PC-3 (cell line): ENCODE results near the gene FOXP1. TPM values are rescaled to one million over a fixed set of nuclear protein-coding genes. Genes with fewer than 3 reads are reported as not detected.

Experiments
- ATAC-seq: fragments of 200-7000 bp; cut with Tn5 transposase; 2 replicates; pipeline ENCODE4 v1.9.1; 2020; ENCODE audit warnings: mild to moderate bottlenecking, moderate library complexity
- BruUV-seq: library from RNA; stranded (reverse); fragments of 400-500 nt; replicated peaks from 2 replicates; lab custom pipeline; 2021; lab: Mats Ljungman, UMichigan
- CTCF ChIA-PET: fragments of 300-600 bp; sonication (Branson Sonifier 250); formaldehyde crosslinking; loops from one replicate; lab custom pipeline; 2022; ENCODE audit warnings: antibody characterized with exemption; lab: Charles Lee
- POLR2A ChIA-PET: fragments of 300-600 bp; sonication (Branson Sonifier 250); formaldehyde crosslinking; loops from one replicate; lab custom pipeline; 2022; ENCODE audit warnings: antibody characterized with exemption; ENCODE audit not compliant: unreplicated experiment; lab: Charles Lee
- DNase-seq: peaks from one replicate; pipeline ENCODE4 v3.0.0-alpha.2; 2015
- H2AFZ ChIP-seq: fragments of 300-600 bp; sonication (generic); 2 replicates; pipeline ENCODE4 v1.6.0; 2016; ENCODE audit warnings: antibody characterized with exemption, low read length
- H3F3A ChIP-seq: fragments of 300-600 bp; sonication (generic); one replicate; pipeline ENCODE4 v1.6.0; 2017; ENCODE audit warnings: antibody characterized with exemption, low read length, control low read depth, mild to moderate bottlenecking; ENCODE audit not compliant: unreplicated experiment
- H3K27ac ChIP-seq: fragments of 300-600 bp; sonication (generic); 2 replicates; pipeline ENCODE4 v1.5.1; 2016; ENCODE audit warnings: mild to moderate bottlenecking, low read length
- H3K27me3 ChIP-seq: fragments of 300-600 bp; sonication (generic); 2 replicates; pipeline ENCODE4 v1.6.1; 2016; ENCODE audit warnings: low read length, mixed read lengths
- H3K36me3 ChIP-seq: fragments of 300-600 bp; sonication (generic); 2 replicates; pipeline ENCODE4 v1.6.1; 2016; ENCODE audit warnings: low read depth, mixed run types, low read length, mixed read lengths
- H3K4me1 ChIP-seq: fragments of 300-600 bp; sonication (generic); 2 replicates; pipeline ENCODE4 v1.5.1; 2016; ENCODE audit warnings: low read length; ENCODE audit not compliant: insufficient read depth
- H3K4me2 ChIP-seq: fragments of 300-600 bp; sonication (generic); 2 replicates; pipeline ENCODE4 v1.6.0; 2016; ENCODE audit warnings: low read length
- H3K4me3 ChIP-seq: fragments of 300-600 bp; sonication (generic); 2 replicates; pipeline ENCODE4 v1.5.1; 2016; ENCODE audit warnings: mild to moderate bottlenecking, low read length, mixed read lengths
- H3K79me2 ChIP-seq: fragments of 300-600 bp; sonication (generic); 2 replicates; pipeline ENCODE4 v1.6.1; 2017; ENCODE audit warnings: low read length, mixed read lengths
- H3K9ac ChIP-seq: fragments of 300-600 bp; sonication (generic); 2 replicates; pipeline ENCODE4 v1.6.0; 2016; ENCODE audit warnings: mild to moderate bottlenecking, low read length
- H3K9me2 ChIP-seq: fragments of 300-600 bp; sonication (generic); replicated peaks from 2 replicates; pipeline ENCODE4 v1.6.1; 2016; ENCODE audit warnings: mixed run types, low read length, mixed read lengths
- H3K9me3 ChIP-seq: fragments of 300-600 bp; sonication (generic); 2 replicates; pipeline ENCODE4 v1.6.1; 2016; ENCODE audit warnings: low read length, mixed read lengths
- H4K20me1 ChIP-seq: fragments of 300-600 bp; sonication (generic); 2 replicates; pipeline ENCODE4 v1.6.1; 2016; ENCODE audit warnings: low read length, mixed read lengths
- EZH2 ChIP-seq: fragments of 300-600 bp; sonication (generic); IDR thresholded peaks from one replicate; pipeline ENCODE4 v1.6.1; 2017; ENCODE audit warnings: antibody characterized with exemption, mild to moderate bottlenecking, low read length; ENCODE audit not compliant: unreplicated experiment
- EZH2phosphoT487 ChIP-seq: fragments of 300-600 bp; sonication (generic); IDR thresholded peaks from 2 replicates; pipeline ENCODE4 v1.6.1; 2018; ENCODE audit warnings: mild to moderate bottlenecking, antibody characterized with exemption, low read length, borderline replicate concordance
- intact Hi-C: fragments of 100-400 bp; cut with micrococcal nuclease; formaldehyde crosslinking; loops from 2 replicates; pipeline ENCODE4 v1.9.0; 2023
- total RNA-seq: library from RNA; depleted of rRNA; stranded (reverse); fragments of >200 nt; gene quantifications from 2 replicates; pipeline ENCODE4 v1.2.3, GENCODE V29; 2014
- TF ChIP-seq, protein P1 (sequence below): fragments of 300-600 bp; sonication (generic); conservative IDR thresholded peaks from 2 replicates; pipeline ENCODE4 v1.5.1; 2017; ENCODE audit warnings: antibody characterized with exemption, low read depth, mild to moderate bottlenecking, low read length

FOXP1 gene
- total RNA-seq, 1 experiment from 2014 or later, result 35.3 TPM

DNA sequence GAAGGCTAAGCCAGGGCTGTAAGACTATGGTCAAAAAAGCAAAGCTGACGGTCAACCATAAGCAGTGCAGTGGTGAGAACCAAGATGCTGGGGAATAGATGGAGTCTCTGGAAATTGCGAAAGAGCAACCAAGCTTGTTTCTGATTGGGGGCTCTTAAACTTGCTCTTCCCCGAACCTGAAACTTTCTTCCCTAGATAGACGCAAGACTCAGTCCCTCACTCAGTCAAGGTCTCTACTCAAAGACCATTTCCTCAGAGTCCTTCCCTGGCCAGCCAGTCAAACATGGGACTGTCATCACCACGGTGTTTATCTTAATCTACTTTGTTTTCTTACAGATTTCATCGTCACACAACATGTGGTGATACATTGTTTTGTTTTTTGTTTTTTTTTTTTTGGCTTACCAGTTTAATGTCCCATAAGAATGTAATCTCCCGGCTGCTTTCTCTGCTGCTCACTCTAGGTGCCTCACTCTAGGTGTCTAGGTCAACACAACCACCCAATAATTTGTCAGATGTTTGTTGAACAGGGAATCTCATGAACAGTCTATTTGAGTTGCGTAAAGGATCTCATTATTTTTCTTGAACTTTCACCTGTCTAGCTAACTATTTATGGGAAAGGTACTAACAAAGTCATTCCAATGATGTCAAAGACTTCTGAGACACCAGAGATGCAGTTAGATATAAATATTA lies 495.4 kb downstream of the FOXP1 start:
- no peak for TF ChIP-seq EZH2phosphoT487
- TF ChIP-seq, protein P1, sequence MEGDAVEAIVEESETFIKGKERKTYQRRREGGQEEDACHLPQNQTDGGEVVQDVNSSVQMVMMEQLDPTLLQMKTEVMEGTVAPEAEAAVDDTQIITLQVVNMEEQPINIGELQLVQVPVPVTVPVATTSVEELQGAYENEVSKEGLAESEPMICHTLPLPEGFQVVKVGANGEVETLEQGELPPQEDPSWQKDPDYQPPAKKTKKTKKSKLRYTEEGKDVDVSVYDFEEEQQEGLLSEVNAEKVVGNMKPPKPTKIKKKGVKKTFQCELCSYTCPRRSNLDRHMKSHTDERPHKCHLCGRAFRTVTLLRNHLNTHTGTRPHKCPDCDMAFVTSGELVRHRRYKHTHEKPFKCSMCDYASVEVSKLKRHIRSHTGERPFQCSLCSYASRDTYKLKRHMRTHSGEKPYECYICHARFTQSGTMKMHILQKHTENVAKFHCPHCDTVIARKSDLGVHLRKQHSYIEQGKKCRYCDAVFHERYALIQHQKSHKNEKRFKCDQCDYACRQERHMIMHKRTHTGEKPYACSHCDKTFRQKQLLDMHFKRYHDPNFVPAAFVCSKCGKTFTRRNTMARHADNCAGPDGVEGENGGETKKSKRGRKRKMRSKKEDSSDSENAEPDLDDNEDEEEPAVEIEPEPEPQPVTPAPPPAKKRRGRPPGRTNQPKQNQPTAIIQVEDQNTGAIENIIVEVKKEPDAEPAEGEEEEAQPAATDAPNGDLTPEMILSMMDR, result no peak
- no peak for TF ChIP-seq EZH2
- ChIA-PET CTCF (no interaction called here), POLR2A (interaction anchor here (0.8 kb wide), 1 partner anchor 400 kb away, joined by 6 read pairs; no protein-coding TSS in a partner anchor)
- no peak overlapping the region for H3K4me3 ChIP-seq
- peaks cover 8% of the 10 kb centered on the region for H3F3A ChIP-seq
- ATAC-seq, result peak; percentile 11; the same call in 1 of the 2 replicates
- no peaks in the 10 kb centered on the region for H3K9me2 ChIP-seq
- H3K4me2 ChIP-seq, result peak overlapping the region; percentile 53
- no peaks in the 10 kb centered on the region for H3K79me2 ChIP-seq
- BruUV-seq, result no TSS peak
- DNase-seq, result no peak
- intact Hi-C loops, result loop anchor here (5.0 kb wide), 1 partner anchor 119 kb away; no protein-coding TSS in a partner anchor
- no peaks in the 10 kb centered on the region for H4K20me1 ChIP-seq
- no peaks in the 10 kb centered on the region for H3K36me3 ChIP-seq
- peaks cover 38% of the 10 kb centered on the region for H3K4me1 ChIP-seq
- H3K9ac ChIP-seq, result peak overlapping the region; percentile 24
- H2AFZ ChIP-seq, result no peak overlapping the region
- peak overlapping the region; percentile 71 for H3K27ac ChIP-seq
- H3K27me3 ChIP-seq, result no peaks in the 10 kb centered on the region
- no peaks in the 10 kb centered on the region for H3K9me3 ChIP-seq

DNA sequence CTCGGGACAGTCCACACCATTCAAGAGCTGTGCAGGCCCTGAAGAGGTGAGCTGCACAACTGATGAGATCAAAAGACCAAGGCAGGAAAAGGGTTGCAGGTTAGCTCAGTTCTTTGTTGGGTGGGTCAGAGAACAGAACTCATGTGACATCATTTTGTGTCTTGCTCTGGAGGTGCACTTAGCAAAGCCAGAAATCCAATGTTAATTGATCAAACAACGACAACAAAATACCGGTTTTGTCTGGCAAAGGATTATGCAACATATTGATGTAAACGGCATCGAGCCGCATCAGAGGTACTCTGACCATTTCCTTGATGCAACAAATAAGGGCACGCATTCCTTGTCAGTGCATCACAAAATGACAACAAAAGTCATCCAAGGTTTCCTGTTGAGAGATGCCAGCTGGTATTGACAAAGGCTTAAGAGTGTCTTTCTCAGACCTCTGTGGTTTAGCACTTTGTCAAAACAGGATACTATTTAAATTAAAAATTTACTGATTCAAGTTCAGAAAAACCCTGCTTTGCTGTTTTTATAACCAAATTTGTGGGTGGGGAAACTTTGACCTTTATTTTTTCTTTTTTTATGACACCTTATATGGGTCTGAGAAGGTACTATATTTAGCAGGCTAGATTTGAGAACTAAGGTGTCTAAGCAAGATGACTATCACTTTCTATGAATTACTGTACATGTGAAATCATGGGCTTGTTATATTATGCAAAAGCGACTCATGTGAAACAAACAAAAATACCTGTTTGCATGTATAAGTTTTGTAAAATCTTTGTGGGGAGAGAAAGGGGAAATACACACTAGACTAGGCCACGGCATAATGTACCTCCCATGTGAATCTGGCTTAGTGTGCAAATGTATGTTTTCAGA lies 496.1 kb downstream of the FOXP1 start:
- POLR2A ChIA-PET, result no interaction called here

More for the DNA sequence above, 496.1 kb downstream of the FOXP1 start:
- TF ChIP-seq EZH2phosphoT487 (no peak), EZH2 (no peak)
- TF ChIP-seq, protein P1, result no peak
- DNase-seq, result peak; percentile 95
- H3K4me1 ChIP-seq, result peaks cover 38% of the 10 kb centered on the region
- H3K4me2 ChIP-seq, result peak overlapping the region; percentile 53
- peaks cover 8% of the 10 kb centered on the region for H3F3A ChIP-seq
- peak; percentile 86 for ATAC-seq
- CTCF ChIA-PET, result interaction anchor here (0.9 kb wide), 1 partner anchor 9 kb away, joined by 3 read pairs; no protein-coding TSS in a partner anchor
- H3K27me3 ChIP-seq, result no peaks in the 10 kb centered on the region
- H3K36me3 ChIP-seq, result no peaks in the 10 kb centered on the region
- no peaks in the 10 kb centered on the region for H3K79me2 ChIP-seq
- BruUV-seq, result no TSS peak
- H2AFZ ChIP-seq, result no peak overlapping the region
- H3K9me3 ChIP-seq, result no peaks in the 10 kb centered on the region
- peak overlapping the region; percentile 24 for H3K9ac ChIP-seq
- H3K4me3 ChIP-seq, result no peak overlapping the region
- no peaks in the 10 kb centered on the region for H3K9me2 ChIP-seq
- no peaks in the 10 kb centered on the region for H4K20me1 ChIP-seq
- intact Hi-C loops, result loop anchor here (5.0 kb wide), 1 partner anchor 120 kb away; no protein-coding TSS in a partner anchor
- H3K27ac ChIP-seq, result peak overlapping the region; percentile 71
